M059J (cell line): ENCODE data around the gene FBXW7. TPM values are rescaled to one million over a fixed set of nuclear protein-coding genes. Genes with fewer than 3 reads are reported as not detected.
A peak's percentile ranks its signal among the peaks of the same experiment; 100 is the strongest.

Source experiments
- DNase-seq: peaks from one replicate; pipeline ENCODE4 v3.0.0-alpha.2; 2012; ENCODE audit warnings: low read depth
- total RNA-seq: library from RNA; depleted of rRNA; stranded (reverse); fragments of >200 nt; shearing (Covaris generic); gene quantifications from 2 replicates; pipeline ENCODE4 v1.2.3, GENCODE V29; 2014

FBXW7 gene
- total RNA-seq, 1 experiment from 2014 or later = 18.1 TPM

DNA sequence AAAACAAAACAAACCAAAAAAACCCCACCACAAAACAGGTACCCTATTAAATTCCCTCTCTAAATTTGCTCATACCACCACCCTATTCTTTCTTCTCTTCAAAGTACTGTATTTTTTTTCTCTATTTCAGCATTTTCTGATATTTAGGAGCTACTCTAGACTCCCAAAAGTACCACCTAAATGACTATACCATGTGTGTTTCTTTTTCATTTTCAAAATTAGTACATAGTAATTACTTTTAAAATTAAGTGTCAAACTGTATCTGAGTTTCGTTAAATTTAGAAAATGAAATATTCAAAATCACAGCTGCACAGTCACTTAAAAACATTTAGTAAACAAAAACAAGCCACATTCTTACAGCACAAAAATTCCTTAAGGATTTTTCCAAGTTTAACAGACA, 161.7 kb downstream of the FBXW7 start:
- no peak for DNase-seq

DNA sequence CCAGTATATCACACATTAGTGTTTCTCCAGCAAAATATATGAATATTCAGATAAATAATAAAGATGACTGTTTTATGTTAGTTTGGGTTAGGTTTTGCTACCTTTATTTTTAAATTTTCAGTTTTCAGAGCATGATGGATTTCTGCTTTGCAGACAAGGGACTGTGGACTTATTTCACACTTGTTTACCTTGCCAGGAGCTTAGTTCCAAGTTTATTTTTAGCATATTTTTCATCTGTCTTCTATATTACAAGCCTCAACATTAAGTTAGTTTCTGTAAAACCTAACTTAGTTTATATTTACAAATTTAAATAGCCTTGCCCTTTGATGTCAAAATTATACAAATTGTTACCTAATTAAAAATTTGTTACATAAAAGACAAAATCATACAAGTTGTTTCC, 163.4 kb downstream of the FBXW7 start:
- DNase-seq = no peak

DNA sequence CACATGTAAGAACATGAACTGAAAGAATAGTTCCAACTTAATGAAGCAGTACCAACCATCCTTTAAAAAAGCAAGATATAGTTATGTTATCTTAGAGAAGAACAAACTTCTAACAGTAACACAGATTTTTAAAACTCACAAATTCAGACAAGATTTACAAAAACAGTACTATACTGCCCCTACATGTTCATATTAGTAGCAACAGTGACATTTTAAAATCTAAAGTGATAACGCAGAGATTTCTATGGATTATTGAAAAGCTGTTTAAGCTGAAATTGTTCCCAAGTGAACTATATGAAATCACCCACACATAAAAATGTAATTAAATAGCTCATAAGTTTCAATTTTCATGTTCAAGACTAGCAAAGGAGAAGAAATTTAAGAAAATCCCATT, 166.0 kb downstream of the FBXW7 start:
- no peak for DNase-seq

DNA sequence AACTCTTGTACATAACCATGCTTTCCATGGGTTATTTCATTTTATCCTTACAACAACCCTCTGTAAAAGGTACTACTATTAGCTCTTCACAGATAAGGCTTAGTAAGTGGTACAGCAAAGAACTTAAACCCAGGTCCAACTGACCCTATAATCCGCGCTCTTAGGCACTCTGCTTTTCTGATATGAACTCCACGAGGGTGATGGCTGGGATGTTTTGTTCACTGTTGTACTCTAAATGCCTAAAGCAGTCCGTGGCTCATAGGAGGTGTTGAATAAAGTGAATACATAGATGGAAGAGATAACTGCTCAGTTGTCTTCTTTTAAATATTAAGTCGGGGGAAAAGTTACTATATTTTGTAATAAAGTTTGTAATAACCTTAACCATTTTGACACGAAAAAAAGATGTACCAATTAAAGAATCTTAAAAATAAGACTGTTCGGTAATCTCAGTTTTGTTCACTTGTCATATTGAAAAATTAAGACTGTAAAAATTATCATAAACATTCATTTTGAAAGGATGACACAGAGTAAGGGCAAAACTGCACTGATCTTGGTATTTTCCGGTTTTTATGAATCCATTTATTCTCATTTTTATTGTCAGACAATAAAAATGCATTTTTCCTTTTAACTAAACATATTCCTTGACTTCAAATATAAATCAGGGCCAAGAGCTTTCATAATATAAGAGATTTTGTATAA, 166.5 kb downstream of the FBXW7 start:
- DNase-seq = no peak

DNA sequence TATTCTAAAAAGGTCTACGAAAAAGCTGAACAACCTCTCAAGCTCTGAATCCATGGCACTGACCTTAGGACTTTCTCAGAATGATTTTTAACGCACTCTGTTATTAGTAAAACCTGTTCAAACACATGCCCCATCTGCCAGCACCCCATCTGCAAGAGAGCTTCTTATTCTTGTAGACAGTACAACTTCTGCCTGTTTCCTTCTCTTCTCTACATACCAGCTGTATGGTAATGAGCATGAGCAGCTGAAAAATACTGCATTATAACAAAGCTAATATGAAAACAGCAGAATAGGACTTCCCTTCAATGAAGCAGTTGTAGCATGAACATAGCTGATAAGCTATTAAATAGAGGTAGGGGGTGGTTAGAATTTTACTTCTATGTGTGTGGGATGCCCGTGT, 167.9 kb downstream of the FBXW7 start:
- no peak for DNase-seq

DNA sequence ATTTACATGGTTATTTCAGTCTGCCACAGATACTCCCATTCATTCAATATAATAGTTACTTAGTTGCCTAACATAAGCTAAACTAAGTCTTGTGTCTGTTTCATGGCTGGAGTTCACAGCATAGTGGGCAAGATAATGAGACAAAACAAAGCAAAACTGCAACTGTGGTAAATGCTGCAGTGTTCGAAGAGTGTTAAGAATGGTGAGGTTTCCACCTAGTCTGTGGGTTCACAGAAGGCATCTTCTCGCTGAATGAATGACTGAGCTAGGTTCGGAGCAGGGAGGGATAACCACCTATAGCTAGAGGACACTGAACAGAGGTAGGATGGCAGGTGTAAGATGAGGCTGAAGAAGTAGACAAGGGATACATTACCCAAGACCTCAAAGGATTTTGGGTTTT, 171.0 kb downstream of the FBXW7 start:
- no peak for DNase-seq

DNA sequence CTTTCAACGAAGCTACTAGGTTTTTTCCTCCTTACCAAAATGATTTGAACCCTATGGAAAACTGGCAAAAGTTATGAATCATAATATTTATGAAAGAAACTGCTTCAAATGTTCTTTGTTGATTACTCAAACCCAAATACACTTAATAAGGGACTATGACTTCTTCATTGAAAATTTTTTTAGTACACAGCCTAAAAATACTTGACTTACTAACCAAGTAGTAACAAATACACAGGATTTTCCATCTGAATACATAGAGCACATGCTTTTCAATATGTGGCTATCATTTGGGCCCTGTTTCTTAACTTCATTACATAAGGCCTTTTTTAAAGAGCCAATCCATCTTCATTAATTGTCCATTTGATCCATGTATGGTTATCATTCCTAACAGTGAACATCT, 171.5 kb downstream of the FBXW7 start:
- DNase-seq = no peak

DNA sequence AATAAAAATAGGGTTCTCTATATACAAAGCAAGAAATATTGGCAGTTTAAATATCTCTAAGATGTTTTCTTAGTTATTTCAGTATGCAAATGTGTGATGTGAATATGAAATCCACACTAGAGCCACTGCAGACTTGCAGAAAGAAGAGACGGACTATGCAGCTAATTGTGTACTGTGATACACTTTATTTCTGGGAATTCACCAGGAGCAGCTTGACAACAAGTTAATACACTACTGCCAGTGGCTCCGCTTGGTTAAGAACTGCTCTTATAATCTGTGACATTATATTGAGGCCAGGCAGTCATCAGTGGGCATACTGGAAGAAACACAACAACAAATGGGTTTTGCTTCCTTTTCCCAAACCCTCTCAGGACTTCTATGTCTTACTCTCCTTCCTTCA, 172.0 kb downstream of the FBXW7 start:
- no peak for DNase-seq

DNA sequence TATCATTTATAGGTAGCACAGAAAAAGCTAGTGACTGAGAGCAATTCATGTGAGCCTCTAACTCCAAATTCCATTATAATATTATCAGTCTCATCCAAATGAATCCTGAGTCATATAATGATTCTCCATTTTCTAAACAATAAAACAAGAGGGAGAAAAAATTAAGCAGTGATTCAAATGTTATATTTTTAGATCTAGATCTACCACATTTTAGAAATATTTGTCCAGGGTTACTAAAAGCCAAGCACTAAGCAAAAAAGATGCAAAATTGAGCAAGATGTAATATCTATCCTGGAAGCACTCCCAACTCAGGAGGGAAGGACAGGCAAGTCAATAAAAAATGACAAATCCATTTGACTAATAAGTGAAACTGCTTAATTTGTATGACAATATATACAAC, 172.8 kb downstream of the FBXW7 start:
- peak; percentile 49 for DNase-seq

DNA sequence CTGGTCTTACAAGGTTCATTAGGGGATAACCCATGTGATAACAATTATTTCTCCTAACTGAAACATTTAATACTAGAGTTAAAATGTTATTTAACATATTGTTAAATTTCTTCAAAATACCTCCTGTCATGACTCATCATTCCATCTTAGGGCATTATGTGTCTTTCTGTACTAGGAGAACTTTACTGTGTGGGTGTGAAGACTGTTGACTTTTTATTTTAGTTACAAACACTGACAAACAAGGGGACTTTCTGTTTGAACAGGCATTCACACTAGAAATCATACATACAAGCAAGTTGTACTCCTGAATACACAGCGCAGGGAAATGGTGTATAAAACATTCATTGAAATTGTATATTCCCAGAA, 175.9 kb downstream of the FBXW7 start:
- no peak for DNase-seq

DNA sequence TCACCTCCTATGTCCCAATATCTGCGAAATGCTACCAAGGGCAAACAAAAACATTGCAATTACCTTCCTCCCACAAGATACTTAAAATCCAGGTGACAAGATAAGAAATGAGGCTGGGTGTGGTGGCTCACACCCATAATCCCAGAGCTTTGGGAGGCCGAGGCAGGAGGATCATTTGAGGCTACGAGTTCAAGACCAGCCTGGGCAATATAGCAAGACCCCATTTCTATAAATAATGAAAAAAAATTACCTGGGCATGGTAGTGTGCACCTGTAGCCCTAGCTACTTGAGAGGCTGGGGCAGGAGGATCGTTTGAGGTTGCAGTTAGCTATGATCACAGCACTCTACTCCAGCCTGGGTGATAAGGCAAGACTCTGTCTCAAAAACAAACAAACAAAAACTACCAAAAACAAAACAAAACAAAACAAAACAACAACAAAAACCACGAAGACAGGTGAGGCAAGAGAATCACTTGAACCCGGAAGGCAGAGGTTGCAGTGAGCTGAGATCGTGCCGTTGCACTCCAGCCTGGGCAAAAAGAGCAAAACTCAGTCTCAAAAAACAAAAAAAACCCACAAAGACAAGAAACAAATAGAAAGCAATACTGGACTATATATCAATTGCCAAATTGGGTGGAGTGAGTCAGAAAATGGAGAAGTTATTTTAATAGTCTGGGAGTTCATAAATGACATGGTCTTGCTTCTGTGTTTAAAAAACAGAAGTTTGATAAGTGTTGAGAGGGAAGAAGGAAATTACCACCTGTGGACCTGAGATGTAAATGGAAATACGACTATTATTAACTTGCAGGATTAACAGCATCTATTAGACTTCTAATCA, 176.5 kb downstream of the FBXW7 start:
- no peak for DNase-seq

DNA sequence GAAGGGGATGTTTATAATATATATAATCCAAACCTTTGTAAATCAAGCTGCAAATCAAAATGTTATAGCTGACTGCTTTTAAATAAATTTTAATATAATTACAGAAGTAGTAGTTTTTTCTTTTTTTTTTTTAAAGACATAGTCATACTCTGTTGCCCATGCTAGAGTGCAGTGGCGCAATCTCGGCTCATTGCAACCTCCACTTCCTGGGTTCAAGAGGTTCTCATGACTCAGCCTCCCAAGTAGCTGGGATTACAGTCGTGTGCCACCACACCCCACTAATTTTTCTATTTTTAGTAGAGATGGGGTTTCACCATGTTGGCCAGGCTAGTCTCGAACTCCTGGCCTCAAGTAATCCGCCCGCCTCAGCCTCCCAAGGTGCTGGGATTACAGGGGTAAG, 178.7 kb downstream of the FBXW7 start:
- DNase-seq = peak; percentile 38

DNA sequence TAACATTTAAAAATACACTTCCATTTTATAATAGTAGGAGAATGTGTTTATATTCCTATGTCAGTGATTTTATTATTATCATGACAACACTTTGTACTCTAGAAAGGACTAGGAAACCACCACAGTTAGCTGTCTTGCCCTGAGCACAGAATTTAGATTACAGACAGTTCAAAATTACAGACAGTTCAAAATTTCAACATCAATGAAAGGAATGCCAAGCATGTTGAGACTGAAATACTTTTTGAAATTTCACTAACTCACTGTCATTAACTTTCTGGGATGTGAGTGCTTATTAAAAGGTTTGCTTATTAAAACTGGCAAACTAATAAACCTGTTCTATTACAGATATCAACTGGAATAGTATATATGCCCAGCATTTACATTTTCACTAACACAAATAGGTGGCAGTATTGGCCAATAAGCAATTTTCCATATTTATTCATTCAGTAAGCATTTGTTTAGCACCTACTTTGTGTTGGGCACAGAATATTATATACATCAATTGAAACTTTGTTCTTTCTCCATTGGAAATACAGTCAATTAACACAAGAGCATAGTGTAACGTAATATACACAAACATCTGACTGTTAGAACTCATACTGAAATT, 179.4 kb downstream of the FBXW7 start:
- DNase-seq = no peak

DNA sequence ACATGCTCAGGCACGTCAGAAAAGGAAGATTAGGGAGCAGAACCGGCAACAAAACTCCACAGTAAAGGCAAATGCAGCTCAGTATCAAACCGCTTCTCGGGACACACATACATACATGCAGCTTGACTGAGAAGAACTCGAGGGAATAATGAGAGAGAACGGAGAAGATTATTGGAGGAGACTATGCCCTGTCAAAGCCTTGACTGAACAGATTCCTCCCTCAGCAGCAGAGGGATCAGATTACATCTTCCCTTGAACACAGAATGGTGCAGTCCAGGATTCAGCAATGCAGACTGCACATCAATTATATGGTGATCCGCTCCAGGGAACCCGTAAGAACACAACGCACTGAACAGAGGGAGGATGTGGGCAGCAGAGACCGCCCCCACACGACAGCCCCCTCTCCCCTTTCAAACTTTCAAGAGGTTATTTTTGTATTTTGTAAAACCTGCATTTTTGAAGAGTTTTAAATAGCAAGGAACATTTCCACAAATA, 183.2 kb downstream of the FBXW7 start:
- DNase-seq = peak; percentile 92

DNA sequence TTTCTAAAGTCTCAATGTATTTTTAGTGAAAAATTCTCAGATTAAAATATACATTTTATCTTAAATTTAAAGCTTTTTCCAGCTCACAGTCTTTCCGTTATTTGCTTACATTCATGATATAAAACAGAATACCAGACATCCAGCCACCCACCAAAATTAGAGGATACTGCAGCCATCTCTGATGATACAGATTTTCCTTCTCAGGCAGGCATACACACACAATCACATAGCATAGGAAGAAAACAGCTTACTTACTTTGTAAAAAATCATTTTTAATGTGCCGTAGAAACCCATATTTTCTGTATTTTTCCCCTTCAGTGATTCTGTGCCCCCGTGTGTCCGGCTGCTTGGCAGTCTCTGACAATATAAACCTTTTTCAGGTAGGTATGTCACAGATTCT, 183.7 kb downstream of the FBXW7 start:
- DNase-seq = no peak

DNA sequence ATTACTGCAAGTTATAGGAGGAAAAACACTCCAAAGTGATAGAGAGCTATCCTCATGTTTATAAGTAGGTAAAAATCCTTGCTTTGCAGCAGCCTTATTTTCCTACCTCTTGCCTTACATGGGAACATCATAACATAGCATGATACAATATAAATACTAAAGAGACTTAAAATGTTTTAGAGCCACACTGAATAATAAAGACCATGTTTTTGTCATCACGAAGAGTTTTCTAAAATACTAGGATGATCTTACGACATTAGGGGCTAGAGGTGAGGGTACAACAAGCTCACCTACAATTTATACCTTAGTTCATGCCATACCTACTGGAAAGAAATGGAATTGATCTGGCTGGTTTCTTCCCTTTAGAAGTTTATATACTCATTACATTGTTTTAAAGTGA, 184.8 kb downstream of the FBXW7 start:
- DNase-seq = no peak

DNA sequence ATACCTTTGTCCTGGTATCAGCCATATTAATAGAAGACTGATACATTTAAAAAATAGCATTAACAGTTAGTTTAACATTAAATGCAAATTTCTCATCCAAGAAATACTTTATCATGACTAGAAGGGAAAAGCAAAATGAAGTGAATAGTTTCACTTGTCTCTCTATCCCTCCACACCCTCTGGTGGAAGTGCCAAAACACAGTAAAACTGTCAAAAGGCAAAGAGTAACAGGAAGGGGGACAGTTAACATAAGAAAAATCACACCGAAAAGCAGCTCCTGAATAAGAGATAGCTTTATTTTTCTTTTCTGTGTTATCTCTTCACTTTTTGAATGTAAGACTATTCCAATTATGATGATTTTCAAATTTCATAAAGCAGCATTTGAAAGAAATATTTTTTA, 187.2 kb downstream of the FBXW7 start:
- DNase-seq = peak; percentile 17

DNA sequence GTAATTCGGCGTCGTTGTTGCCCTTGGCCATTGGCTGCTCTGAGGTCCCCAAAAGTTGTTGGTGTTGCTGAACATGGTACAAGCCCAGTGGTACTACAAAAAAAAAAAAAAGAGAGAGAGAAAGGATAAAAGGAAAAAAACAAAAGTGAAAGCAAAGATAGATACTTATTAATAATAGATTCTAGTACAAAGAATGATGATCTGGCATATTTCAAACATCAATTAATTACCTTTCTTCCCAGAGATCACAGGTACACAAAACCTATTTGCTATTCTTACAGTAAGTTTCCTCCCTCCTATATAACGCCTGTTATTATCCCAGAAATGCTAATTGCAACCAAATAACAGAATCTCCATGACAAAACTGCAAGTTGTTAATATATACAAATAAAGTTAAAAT, 188.9 kb downstream of the FBXW7 start:
- DNase-seq = no peak

DNA sequence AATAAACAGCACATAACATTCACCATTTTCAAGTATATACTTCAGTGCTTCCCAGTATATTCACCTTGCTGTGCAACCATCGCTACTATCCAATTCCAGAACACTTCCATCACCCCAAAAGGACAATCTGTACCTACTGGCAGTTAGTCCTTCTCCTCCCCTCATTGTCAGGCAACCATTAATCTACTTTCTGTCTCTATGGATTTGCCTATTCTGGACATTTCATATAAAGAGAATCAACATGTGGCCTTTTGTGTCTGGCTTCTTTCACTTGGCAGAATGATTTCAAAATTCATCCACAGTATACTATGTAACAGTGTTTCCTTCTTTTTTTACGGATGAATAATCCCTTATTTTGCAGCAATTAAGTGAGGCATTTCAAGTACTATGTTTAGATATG, 189.4 kb downstream of the FBXW7 start:
- DNase-seq = no peak

DNA sequence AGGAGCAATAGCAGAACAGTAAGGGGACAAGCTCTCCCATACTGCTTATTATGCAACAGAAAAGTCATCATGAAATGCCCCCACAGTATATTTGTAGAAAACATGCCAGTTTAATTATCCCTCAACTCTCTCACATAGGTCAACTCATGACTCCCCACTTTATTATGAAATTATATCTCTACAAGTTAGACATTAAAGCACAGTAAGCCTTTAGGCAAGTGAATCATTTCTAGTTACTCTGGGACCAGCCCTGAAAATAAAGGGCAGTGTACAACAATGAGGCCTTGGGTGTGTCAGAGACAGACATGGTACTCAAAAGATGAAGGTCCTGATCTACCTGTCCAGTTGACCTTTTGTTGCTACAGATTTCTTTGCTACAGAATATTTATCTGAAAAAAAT, 191.9 kb downstream of the FBXW7 start:
- DNase-seq = no peak

DNA sequence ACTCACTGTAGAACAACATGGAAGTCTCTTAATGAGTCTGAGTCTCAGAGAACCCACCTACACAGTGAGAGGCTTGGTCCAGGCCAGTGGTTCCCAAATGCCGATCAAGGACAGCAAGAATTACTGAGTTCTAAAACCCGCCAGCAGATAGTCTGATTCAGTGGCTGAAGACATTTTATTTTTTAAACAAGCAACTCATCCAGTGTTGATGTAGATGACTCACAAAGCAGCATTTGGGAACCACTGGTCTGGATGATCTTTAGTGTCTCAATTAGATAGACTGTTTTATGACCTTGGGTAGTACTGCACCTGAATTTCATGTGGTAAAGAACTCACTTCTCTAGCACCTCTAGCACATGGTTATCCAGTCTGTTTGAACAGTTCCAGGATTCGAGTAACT, 193.6 kb downstream of the FBXW7 start:
- DNase-seq = peak; percentile 57

DNA sequence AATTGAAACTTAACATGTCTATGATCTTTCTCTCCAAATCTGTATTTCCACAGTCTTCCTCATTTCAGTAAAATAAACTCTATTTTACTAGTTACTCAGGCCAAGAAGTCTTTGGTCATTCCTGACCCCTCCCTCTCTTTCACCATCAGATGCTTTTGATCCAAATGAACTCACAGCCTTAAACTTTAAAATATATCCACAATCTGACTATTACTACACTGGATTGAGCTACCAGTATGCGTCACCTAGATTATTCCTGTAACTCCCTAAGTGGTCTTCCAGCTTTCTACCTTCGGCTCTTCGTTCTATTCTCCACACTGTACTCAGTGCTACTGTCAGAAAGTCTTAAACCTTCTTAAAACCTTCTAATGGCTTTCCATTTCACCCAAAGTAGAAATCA, 195.1 kb downstream of the FBXW7 start:
- no peak for DNase-seq

DNA sequence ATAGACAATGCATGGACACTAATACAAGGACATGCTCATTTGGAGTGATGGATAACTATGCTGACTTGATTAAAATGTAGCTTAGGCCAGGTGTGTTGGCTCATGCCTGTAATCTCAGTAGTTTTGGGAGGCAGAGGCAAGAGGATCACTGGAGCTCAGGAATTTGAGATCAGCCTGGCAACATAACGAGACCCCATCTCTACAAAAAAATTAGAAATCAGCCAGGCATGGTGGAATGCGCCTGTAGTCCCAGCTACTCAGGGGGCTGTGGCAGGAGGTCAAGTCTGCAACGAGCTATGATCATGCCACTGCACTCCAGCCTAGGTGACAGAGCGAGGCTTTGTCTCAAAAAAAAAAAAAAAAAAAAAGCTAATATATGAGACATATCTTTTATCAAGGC, 196.3 kb downstream of the FBXW7 start:
- DNase-seq = no peak
